Measurements from ENCODE around the gene OMA1. TPM values are rescaled to one million over a fixed set of nuclear protein-coding genes. Genes with fewer than 3 reads are reported as not detected.
"Not testable (repeated sequence)": the region's sequence is repeated elsewhere in the genome, so short reads cannot be mapped to it uniquely, and the experiment has no call there.

The OMA1 gene
- total RNA-seq, 2 donors from 2014 or later = 20.1 to 22.4 TPM

- ATAC-seq (no peak), DNase-seq (no peak)
- intact Hi-C loops (cut with DNase I) = no loop called here
Measured at GRCh38 chr1:58575551-58576324, 29.2 kb upstream of the OMA1 start.

GRCh38 chr1:58574816-58575215 lies 28.3 kb upstream of the OMA1 start:
- no peak for ATAC-seq
- intact Hi-C loops (cut with DNase I) = no loop called here

GRCh38 chr1:58573705-58574591 lies 27.4 kb upstream of the OMA1 start:
- ATAC-seq (no peak), DNase-seq (no peak)
- intact Hi-C loops (cut with DNase I) = no loop called here

More at GRCh38 chr1:58574816-58575215, 28.3 kb upstream of the OMA1 start:
- DNase-seq = no peak

GRCh38 chr1:58573138-58573537 lies 26.6 kb upstream of the OMA1 start:
- intact Hi-C loops (cut with DNase I) = no loop called here
- DNase-seq = no peak
- ATAC-seq = no peak

GRCh38 chr1:58572690-58573089 lies 26.2 kb upstream of the OMA1 start:
- intact Hi-C loops (cut with DNase I) = no loop called here
- no peak for ATAC-seq
- DNase-seq = no peak

- intact Hi-C loops (cut with DNase I) = no loop called here
- DNase-seq = no peak
- ATAC-seq = no peak
Measured at GRCh38 chr1:58571616-58572015, 25.1 kb upstream of the OMA1 start.

GRCh38 chr1:58570817-58571216 lies 24.3 kb upstream of the OMA1 start:
- intact Hi-C loops (cut with DNase I) = no loop called here
- DNase-seq (no peak), ATAC-seq (no peak)

- DNase-seq (no peak), ATAC-seq (no peak)
- intact Hi-C loops (cut with DNase I) = no loop called here
Measured at GRCh38 chr1:58570094-58570493, 23.6 kb upstream of the OMA1 start.

GRCh38 chr1:58568911-58569310 lies 22.4 kb upstream of the OMA1 start:
- ATAC-seq (no peak), DNase-seq (no peak)
- intact Hi-C loops (cut with DNase I) = no loop called here

GRCh38 chr1:58568271-58568860 lies 21.8 kb upstream of the OMA1 start:
- no peak for ATAC-seq
- intact Hi-C loops (cut with DNase I) = no loop called here

GRCh38 chr1:58566339-58566738 lies 19.8 kb upstream of the OMA1 start:
- intact Hi-C loops (cut with DNase I) = no loop called here
- ATAC-seq (no peak), DNase-seq (no peak)

More at GRCh38 chr1:58568271-58568860, 21.8 kb upstream of the OMA1 start:
- DNase-seq = no peak

GRCh38 chr1:58563715-58564114 lies 17.2 kb upstream of the OMA1 start:
- DNase-seq; ATAC-seq; intact Hi-C loops (cut with DNase I): not testable (repeated sequence)

- no peak for DNase-seq
- ATAC-seq = no peak
- intact Hi-C loops (cut with DNase I) = no loop called here
Measured at GRCh38 chr1:58561633-58562032, 15.1 kb upstream of the OMA1 start.

- intact Hi-C loops (cut with DNase I) = no loop called here
- DNase-seq = no peak
- ATAC-seq = no peak
Measured at GRCh38 chr1:58555393-58555792, 8.9 kb upstream of the OMA1 start.

- intact Hi-C loops (cut with DNase I) = no loop called here
- DNase-seq (no peak), ATAC-seq (no peak)
Measured at GRCh38 chr1:58551186-58552140, 4.9 kb upstream of the OMA1 start.

- ATAC-seq; intact Hi-C loops (cut with DNase I): not testable (repeated sequence)
Measured at GRCh38 chr1:58549291-58549690, 2.8 kb upstream of the OMA1 start.

GRCh38 chr1:58548371-58548770 lies 1.8 kb upstream of the OMA1 start:
- intact Hi-C loops (cut with DNase I) = no loop called here
- no peak for ATAC-seq

More at GRCh38 chr1:58549291-58549690, 2.8 kb upstream of the OMA1 start:
- not testable (repeated sequence) for DNase-seq

GRCh38 chr1:58545591-58546519 lies 671 bp downstream of the OMA1 start:
- peak; percentile 90 to 93 for ATAC-seq
- intact Hi-C loops (cut with DNase I) = no loop called here
- DNase-seq = peak; percentile 88

More at GRCh38 chr1:58548371-58548770, 1.8 kb upstream of the OMA1 start:
- no peak for DNase-seq

All from left cardiac atrium (tissue), 4 donors.